GM19468 (cell line): ENCODE measurements around the gene GSTM4.

ENCODE experiments used
- ATAC-seq: cut with Tn5 transposase; IDR thresholded peaks from one replicate; pipeline ENCODE4 v1.9.1; 2021; ENCODE audit warnings: mild to moderate bottlenecking, moderate library complexity, moderate number of reproducible peaks; ENCODE audit not compliant: unreplicated experiment; ENCODE audit errors: extremely low read depth

GSTM4 gene

DNA sequence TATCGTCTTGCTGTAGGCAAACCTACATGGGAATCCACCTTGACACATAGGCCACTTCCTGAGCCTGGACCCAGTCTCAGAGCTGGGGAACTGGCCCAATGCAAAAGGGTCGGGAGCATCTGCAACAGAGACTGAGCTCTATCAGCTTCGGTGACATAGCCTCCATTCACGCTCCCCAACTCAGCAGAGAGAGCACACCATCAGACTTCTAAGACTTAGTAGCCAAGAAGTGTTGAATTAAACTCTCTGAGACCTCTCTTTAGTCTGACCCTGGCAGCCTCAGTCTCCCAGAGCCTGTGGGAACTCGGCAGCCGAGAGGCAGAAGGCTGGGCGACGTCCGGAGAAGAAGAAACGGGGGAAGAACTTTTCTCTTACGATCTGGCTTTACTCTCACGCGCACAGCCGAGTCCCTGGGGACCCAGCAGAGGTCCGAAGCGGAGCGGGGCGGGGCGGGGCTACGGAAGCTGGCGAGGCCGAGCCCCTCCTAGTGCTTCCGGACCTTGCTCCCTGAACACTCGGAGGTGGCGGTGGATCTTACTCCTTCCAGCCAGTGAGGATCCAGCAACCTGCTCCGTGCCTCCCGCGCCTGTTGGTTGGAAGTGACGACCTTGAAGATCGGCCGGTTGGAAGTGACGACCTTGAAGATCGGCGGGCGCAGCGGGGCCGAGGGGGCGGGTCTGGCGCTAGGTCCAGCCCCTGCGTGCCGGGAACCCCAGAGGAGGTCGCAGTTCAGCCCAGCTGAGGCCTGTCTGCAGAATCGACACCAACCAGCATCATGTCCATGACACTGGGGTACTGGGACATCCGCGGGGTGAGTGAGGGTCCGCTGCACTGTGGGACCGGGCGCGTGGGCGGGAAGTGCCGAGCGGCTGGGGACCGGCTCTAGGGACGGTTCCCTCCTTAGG is at the start of gene GSTM4:
Gene GSTM4 (plus strand): TSS at position 485 of the 905 bp plus-strand sequence. CDS start 291 bp downstream, at position 776.
- peak; percentile 67 for ATAC-seq

- ATAC-seq = no peak
These were observed 46.0 kb upstream of the GSTM4 start for GRCh38 chr1:109609881-109610280.

DNA sequence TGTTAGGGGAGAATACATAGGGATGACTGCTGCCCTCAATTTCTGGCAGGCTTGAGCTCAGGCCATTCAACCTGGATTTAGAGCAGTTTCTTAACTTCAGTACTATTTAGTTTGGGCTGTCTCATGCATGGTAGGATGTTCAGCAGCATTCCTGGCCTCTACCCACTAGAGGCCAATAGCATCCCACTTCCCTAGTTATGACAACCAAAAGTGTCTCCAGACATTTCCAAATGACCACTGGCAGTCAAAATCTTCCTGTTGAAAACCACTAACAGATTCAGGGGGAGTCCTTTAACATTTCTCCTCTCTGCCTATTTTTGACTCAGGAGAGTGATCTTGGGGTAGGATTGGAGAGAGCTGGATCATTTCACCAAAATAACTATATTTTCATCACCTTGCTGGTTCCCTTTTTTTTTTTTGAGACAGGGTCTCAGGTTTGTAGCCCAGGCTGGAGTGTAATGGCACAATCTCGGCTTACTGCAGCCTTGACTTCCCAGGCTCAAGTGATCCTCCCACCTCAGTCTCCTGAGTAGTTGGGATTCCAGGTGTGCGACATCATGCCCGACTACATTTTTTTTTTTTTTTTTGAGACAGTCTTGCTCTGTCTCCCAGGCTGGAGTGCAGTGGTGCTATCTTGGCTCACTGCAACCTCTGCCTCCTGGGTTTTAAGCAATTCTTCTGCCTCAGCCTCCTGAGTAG is 45.1 kb upstream of the GSTM4 start:
- ATAC-seq = no peak

DNA sequence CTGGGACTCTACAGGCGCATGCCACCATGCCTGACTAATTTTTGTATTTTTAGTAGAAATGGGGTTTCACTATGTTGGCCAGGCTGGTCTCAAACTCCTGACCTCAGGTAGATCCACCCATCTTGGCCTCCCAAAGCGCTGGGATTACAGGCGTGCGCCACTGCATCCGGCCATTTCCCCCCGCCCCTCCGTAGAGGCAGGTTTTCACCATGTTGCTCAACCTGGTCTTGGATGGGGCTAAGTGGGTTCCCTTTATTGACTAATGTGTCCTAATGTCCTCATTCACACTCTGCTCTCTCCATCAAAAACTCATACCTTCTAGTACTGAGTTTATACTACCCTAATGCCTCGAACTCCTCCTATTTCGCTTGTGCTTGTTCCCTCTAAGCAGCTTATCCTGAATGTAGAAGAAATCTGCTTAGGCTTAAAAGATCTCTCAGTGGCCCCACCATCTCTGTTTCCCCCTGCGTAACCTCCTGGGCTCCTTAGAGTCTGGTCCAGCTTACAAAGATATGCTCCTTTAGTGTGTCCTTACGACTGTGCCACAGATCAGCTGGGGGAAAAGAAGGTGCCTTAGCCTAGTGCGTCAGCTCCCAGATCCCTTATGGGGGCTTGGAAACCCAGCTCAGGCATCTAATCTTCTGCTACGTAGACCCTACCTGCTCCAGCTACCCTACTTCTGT is 44.5 kb upstream of the GSTM4 start:
- no peak for ATAC-seq

- ATAC-seq = no peak
These were observed 42.3 kb upstream of the GSTM4 start for GRCh38 chr1:109613361-109614147.

DNA sequence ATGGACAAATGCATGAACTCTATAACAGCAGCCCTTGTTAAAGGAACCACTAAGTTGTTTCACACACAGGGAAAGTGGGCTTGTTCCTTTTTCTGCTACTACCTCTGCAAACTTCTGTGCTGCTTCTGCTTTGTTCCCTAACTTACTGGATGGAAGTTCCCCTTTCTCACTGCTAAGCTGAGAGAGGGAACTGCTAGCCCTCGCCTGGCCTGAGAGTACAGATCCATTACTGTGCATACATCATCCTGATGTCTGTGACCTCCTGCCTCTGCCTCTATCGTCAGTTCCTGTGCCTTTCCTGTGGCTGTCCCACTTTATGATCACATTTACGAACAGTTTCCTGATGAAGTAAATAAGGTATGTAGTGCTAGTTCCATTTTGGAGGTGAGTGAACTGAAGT is 40.0 kb upstream of the GSTM4 start:
- ATAC-seq = no peak

DNA sequence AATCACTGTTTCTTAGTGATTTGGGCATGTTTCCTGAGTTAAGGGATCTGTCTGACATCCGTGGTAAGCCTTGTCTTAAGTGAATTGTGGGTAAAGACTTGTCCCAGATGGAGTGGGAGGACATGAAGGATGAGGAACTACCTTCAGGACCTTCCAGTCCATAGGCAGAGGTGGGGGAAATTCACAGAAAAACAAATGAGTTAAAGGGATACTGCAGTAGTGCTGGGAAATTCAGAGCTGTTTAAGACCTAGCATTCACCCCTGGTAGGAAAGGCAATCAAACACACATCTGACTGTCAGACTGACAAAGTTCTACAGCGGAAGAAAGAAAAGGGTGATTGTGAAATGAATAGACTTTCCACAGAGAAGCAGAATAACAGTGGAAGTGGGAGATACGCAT is 39.5 kb upstream of the GSTM4 start:
- no peak for ATAC-seq

DNA sequence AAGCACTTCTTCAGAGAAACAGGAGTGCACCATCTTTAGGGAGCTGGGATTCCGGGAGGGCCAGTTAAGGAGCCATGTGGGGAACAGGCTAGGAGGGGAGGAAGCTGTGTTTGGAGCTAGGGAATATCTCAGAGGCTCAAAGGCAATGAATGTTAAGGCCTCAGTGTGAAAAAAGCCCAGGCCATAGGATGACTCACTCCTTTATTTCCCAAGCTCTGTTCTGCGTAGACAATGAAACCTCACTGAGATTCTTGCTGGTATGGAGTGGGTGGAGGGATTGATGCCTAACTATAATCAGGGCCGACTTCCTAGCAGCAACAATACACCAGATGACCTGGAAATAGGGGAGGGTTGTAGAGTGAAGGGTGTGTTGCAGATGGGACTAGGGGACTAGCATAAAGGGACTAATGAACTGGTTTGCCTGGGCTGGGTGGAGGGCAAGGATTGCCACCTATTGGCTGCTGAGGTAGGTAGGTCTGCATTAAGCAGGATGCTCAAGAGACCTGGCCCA is 38.6 kb upstream of the GSTM4 start:
- ATAC-seq = no peak

- no peak for ATAC-seq
These were observed 37.0 kb upstream of the GSTM4 start for GRCh38 chr1:109618661-109619575.

DNA sequence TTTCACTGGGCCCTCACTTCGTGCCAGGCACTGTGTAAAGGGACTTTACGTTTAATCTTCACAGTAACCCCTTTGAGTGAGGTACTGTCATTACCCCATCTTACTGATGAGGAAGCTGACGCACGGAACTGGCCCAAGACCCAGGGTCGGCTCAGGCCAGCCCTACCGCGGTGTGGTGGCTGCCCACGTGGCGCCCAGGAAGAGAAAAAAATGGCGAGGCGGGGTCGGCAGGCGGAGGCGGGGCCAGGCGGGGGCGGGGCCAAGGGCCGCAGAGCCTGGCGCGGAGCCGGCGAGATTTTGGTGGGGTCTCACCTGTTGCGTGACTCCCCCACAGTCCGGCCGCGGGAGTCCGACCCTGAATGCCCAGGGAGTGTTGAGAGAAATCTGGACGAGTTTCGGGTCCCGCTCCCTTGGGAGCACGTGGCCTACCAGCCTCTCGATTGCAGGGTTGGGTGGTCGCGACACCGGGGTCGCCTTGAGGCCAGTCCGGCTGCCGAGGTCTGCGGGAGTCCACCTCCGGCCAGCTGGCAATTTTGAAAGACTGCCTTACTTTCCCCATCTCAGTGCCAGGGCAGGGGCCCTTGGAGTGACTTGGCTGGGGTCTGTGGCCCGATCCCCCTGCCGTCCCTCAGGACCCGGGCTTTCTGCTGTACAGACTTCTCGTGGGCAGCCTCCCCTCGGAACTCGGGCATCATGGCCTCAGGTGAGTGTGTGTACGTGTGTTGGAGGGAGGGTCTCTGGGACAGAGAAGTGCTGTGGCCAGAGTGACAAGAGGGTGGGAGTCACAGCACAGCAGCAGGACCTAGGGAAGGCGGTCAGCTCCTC is 36.1 kb upstream of the GSTM4 start, which contains the start of the genes AMPD2 and GNAT2:
Gene AMPD2 (plus strand): TSS at position 262 of the 825 bp plus-strand sequence. CDS start 1,339 bp downstream, outside the sequence.
Gene GNAT2 (minus strand): TSS at position 41 of the 825 bp plus-strand sequence. CDS start 6,746 bp downstream, outside the sequence.
- ATAC-seq = no peak

DNA sequence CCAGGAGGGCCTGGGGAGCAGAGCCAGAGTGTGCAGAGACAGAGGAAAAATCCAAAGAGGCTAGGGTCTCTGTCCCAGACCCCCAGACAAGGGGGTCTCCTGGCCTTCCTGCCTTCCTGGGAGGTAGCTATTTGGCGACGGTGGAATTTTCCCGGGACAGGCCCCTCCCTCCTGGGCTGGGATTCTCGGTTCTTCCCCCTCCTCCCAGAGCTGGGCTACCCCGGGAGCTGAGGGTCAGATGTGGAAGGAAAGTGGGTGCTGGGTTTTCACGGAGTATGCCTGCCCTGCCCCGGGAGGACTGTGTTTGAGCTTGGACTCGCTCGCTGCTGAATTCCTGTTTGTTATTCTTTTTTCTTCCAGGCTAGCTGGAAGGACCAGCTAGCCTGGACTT is 35.5 kb upstream of the GSTM4 start:
- no peak for ATAC-seq

DNA sequence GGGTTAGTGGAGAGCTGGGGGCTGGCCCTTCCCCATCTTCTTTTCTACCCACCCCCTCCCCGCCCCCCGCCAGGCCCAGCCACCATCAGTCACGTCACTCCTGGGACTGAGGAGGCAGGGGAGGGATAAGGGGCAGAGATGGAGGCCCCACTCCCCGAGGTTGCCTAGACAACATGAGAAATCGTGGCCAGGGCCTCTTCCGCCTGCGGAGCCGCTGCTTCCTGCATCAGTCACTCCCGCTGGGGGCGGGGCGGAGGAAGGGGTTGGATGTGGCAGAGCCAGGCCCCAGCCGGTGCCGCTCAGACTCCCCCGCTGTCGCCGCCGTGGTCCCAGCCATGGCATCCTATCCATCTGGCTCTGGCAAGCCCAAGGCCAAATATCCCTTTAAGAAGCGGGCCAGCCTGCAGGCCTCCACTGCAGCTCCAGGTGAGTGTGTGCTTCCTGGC is 35.0 kb upstream of the GSTM4 start:
- ATAC-seq = peak; percentile 74

DNA sequence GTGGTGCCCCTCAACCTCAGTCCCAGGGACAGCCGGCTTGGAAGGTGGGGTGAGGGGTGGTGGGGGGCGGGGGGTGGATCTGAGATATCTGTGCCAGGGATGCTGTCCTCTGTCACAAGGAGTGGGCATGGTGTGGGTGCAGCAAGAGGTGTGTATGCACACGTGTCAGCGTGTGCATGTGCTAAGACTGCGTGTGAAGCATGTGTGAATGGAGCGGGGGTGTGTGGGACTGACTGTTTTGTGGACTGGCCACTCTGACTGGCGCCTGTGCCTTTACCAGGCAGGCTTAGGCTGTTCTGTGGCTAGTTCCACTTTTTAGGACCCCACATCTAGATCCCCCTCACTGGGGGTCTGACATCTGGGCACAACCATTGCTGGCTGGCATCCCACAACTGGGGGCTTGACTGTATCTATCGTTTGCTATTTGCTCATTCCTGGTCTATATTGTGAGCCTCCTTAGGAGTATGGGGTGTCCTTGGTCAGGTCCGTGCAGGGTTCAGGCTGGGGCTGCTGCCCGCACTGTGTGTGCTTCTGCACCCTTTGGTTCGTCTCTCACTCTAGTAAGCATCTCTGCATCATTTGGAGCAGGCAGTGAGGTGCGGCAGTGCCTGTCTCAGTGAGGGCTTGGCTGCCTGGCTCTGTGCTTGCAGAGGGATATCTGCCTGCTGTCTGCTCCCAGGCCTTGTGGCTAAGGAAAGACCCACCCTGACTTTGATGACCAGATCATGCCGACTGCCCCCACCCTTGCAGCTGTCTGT is 34.3 kb upstream of the GSTM4 start:
- ATAC-seq = no peak

- no peak for ATAC-seq
These were observed 33.6 kb upstream of the GSTM4 start for GRCh38 chr1:109622137-109622892.

- ATAC-seq = no peak
These were observed 33.0 kb upstream of the GSTM4 start for GRCh38 chr1:109622895-109623294.

- ATAC-seq = no peak
These were observed 32.2 kb upstream of the GSTM4 start for GRCh38 chr1:109623601-109624161.
